Hypothalamus (tissue), 51 donors: ENCODE results near the gene UBXN10.

ENCODE experiments used
- DNase-seq, 51 donors: peaks; one replicate each; lab custom pipeline; 2025; lab: John Stamatoyannopoulos, UW

Gene UBXN10, protein sequence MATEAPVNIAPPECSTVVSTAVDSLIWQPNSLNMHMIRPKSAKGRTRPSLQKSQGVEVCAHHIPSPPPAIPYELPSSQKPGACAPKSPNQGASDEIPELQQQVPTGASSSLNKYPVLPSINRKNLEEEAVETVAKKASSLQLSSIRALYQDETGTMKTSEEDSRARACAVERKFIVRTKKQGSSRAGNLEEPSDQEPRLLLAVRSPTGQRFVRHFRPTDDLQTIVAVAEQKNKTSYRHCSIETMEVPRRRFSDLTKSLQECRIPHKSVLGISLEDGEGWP

DNA sequence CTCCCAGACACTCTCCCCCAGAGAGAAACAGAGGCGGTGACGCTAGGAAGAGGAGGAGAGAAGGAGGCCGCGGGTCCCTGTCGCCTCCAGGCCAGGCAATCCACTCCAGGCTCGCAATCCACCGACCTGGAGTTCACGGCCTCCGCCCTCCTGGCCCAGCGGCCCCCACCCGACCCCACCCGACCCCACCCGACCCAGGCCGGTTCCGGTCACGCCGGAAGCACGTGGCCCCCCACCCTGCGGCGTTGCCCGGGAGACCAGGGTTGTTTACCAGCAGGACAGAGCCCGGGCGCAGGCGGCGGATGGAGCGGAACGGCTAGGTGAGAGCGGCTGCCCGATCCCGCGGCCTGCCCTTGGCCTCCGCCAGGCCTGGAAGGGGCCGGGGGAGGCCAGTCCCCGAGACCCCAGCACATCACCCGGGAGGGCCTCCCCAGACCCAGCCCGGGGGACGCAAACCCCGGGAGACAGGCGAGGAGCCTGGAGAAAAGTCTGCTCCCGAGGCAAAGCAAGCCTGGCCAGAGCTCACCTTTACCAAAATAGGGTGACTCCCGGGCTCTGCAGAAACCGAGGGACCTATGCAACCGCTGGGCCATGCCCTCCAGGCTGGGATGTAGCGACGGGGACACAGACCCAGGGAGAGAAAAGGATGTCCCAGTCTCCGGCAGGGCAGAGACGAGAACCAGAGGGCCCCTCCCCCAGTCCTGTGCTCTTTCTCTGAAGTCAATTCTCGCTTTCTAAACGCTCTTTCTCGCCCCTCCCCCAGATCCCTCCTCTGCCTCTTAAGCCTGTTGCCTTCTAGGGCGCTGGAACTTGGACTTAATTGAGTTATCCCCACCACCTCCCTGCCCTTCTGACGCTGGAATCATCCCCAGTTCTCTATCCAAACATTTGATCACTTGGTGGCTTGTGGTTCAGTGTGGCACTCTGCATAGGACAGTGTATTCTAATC is at the start of gene UBXN10, which contains the start of gene PLA2G2C:
Gene UBXN10, plus strand, starts transcription at position 263 of the 949 bp plus-strand sequence. CDS start 4,466 bp downstream, outside the sequence.
Gene PLA2G2C, minus strand, starts transcription at position 685 of the 949 bp plus-strand sequence. CDS start 9,155 bp downstream, outside the sequence.
- peak in 33 of 51 donors; percentile 16 to 71 (median 44) for DNase-seq

DNA sequence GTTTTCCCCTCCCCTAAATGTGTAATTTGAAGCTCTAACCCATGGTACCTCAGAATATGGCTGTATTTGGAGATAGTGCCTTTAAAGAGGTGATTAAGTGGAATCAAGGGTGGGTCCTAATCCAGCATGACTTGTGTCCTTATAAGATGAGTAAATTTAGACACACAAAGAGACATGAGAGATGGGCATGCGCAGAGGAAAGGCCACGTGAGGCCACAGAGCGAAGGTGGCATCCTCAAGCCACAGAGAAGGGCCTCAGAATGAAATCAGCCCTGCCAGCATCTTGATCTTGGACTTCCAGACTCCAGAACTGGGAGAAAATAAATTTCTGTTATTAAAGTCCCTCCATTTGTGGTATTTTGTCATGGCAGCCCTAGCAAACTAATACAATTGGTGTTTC is 49.6 kb upstream of the UBXN10 start:
- DNase-seq, result no peak

DNA sequence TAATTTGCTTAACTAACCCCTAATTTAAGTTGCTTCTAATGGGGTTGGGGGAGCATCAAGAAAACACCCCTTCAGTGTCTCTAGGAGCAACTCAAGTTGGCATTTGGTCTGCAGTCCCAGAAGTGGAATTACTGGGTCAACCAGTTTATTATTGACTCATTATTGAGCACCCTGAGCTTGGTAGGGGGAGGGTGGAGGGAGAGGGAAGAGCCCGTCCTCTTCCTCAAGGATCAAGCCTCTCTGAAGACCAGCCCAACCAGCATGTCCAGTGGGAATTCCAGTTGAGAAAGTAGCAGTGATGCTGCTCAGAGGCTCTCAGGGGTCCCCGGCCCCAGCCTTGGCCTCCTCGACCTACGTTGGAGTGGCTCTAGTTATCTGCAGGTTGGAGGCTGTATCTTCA is 48.8 kb upstream of the UBXN10 start:
- DNase-seq, result no peak

DNA sequence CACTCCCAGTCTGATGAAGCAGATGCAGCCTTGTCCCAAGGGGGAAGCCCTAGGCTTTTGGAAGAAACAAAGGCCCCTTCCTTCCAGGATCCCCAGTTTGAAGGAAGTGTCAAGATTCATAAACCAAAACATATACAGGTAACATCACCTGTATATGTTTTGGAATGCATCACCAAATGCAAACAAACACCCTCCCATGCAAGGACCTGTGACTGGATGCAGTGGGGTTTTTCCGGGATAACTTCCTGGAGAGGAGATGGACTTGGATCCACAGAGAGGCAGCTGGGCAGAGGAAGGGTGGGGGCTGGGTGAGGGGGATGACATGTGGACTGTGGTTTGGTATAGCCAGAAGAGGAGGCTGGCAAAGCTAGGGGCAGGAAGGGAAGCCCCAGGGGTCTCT is 48.3 kb upstream of the UBXN10 start:
- no peak for DNase-seq

DNA sequence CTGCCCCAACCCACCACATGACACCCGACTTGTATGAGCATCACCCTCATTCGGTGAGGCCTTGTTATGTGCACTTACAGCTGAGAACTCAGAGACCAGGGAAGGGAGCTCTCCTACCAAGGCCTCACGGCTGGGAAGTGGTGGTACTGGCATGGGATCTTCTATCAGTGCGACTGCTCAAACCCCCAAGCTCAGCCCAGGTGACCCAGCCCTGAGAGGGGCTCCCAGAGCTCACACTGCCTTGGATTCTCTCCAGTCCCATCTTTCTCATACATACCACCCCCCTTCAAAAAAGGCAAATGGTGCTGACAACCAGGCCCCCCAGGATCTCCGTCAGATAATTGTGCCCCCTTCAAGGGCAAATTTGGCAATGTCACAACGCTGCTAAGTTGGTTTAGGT is 47.5 kb upstream of the UBXN10 start:
- DNase-seq, result no peak

DNA sequence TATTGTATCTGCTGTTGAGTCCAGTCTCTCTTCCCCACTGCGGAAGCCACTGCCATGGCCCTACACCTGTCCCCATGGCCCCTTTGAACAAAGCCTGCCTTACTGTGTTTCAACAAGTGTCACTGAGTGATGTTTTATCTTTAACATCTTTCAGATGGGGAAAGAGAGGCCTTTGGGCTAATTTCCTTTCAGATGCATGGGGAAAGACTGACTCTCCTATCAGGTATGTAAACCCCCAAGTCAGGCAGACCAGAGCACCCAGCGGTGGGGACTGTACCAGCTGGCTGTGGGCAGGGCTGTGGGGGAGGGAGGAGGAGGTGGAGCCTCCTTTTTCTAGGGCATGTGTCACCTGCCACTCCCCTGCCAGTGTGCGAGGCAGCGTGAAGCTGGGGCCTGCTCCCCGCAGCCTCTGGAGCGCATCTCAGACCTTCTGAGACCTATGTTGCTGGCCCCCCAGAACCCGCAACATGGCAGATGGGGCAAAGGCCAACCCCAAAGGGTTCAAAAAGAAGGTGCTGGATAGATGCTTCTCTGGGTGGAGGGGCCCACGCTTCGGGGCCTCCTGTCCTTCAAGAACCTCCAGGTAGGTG is 46.8 kb upstream of the UBXN10 start, which contains the start of gene PLA2G2F:
Gene PLA2G2F, plus strand, starts transcription at position 363 of the 590 bp plus-strand sequence. Its CDS starts 105 bp downstream, at position 468.
- no peak for DNase-seq

DNA sequence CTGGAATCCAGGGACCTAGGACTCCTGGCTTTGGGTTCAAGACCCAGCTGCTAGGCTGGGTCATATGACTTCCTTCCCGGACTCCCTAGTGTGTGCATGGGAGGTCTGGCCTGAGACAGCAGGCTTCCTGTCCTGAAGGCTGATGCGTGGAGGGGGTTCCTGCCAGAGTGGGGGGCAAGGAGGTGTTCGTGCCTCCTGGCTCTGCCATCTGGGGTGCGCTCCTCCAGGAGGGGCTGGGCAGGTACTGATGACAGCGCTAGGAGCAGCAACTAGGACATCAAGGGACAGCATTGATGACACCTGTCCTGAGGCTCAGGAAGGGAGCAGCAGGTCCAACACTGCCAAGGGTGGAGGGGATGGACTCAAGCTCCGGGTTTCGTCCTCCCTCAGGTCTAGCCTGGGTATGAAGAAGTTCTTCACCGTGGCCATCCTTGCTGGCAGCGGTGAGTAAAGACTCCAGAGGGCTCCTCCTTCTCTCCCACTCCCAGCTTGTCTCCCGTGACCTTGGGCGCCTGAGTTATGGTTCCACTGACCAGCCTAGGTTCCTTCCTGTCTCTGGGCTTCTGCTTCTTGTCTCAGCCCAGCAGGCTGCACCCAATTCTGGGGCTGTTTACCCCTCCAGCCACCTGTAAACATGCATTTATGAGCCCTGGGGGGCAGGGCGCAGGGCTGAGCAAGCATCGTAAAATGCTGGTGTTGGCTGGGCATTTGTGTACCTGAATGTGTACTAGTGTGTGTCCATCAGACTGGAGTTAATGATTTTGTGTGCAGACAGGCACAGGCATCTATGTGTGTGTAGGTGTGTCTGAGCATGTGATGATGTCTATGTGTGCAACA is 45.9 kb upstream of the UBXN10 start:
- DNase-seq, result no peak

DNA sequence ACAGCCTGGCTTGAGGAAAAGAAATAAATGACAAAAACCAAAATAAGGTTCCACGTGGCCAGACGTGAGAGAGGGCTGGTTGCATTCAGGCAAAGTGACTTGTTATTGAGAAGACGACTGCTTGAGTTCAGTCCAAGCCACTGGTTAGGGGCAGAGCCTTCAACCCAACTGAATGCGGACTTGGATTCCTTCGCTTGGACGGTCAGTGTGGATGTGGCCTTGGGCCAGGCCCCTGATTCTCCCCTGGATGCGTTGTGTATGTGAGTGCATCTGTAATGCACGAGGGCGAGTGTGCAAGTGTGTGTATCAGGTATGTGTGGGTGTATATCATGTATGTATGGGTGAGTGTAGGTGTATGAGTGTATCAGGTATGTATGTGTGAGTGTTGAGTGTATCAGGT is 44.9 kb upstream of the UBXN10 start:
- no peak for DNase-seq

DNA sequence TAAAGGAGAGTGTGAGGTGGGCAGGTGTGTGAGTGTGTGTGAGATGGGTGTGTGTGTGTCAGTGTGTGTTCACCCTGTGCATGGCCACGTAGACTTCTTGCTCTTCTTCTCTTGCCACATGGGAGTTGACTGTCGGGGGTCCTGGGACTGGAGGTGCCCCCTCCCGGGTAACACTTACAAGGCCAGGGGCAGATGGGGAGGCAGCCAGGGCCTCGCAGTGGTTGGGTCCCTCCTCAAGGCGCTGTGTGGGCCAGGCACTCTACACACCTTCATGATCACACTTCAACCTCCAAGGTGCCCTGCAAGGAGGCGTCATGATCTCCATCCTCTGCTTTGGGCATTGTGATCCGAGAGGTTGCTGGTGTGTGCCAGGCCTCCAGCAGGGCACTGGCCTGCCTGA is 44.4 kb upstream of the UBXN10 start:
- no peak for DNase-seq

DNA sequence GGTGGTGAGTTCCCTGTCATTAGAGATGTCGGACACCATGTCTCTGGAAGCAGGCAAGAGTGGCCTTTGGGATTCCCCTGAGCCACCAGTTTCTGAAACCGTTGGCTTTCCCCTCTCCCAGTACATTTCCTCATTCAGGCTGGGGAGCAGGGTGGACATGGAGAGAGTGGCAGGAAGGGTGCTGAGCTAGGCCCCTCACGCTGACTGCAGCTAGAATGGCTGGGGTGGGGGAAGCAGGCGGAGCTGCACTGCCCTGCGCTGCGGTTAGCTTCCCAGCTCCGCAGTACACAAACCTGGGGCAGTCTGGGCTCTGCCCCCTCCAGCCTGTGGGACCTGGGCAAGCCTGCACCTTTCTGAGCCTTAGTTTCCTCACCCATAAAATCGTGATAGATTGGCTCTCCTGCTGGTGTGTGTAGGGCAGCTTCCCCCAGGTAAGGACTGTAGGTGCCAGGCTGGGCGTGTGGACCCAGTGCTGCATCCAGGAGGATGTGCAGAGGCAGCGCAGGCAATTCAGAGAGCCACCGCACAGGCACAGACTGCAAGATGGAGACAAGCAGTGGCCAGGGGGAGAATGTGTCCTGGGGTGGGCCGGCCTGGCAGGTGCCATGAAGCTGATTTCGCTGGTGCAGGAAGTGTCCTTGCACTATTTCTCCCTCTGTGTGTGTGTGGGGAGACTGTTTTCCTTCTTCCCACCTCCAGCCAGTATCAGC is 43.7 kb upstream of the UBXN10 start:
- no peak for DNase-seq

DNA sequence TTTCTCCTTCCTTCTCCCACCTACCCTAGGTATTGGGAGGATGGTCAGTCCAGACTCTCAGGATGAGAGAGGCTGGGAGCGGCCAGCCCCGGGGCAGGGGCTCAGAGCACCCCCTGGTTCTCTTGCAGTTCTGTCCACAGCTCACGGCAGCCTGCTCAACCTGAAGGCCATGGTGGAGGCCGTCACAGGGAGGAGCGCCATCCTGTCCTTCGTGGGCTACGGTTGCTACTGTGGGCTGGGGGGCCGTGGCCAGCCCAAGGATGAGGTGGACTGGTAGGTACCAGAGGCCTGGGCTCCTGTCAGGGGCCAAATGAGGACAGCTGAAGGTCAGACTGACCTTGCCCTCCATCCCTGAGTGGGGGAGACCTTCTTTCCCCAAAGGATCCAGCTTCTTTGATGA is 42.6 kb upstream of the UBXN10 start:
- no peak for DNase-seq

DNA sequence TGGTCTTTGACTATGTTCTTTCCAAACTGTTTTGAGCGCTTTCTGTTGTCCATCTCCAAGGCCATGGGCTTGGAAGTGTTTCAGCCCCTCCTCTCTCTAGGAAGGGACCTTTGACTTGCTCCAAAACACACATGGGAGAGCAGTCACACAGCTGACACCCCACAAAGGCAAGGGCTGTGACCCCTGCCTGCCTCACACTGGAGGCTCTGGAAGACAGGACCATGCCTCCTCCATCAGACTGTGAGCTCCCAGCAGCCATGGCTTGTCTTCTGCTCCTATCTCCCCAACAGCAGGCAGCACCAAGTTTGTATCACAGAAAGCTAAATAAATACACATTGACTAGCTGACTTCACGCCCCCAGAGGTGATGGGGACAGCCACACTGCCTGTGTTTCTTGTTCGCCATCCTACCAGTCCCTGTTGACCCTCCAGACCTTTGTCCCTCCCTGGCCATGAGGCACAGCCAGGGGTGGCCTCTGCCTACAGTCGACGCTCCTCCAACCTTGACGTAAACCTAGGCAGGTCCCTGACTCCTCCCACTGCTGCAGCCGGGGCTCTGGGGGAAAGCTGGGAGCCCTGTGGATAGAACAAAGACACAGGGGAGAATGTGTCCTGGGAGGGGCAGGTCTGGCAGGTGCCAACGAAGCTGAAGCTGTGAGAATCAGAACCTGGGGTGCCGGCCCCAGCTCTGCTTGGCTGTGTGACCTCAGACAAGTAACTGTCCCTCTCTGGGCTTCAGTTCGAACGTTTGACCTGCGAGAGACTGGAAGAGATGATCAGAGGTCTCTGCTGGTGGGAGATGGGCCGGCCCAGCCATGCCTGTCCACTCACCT is 41.9 kb upstream of the UBXN10 start:
- DNase-seq, result no peak

DNA sequence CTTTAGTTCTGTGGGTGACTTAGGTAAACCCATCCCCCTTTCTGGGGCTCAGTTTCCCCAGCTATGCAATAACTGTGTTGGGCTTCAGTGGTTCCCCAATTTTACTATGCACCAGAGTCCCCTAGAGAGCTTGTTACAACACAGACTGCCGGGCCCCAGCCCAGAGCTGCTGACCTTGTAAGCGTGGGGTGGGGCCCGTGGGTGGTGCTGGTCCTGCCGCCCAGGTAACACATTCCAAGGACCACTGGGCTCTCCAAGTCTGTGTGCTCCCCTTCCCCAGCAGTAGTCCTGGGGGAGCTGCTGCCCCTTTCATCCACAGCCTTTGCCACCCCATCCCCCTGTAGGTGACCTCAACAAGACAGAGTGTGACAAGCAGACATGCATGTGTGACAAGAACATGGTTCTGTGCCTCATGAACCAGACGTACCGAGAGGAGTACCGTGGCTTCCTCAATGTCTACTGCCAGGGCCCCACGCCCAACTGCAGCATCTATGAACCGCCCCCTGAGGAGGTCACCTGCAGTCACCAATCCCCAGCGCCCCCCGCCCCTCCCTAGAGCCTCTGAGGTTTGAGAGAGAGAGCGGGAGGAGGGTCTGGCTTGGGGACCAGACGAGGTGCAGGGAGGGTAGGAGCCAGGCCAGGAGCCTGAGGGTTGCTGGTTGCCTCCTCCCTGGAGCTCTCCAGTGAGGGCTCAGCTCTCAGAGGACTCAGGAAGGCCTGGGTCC is 37.9 kb upstream of the UBXN10 start:
- DNase-seq, result no peak

DNA sequence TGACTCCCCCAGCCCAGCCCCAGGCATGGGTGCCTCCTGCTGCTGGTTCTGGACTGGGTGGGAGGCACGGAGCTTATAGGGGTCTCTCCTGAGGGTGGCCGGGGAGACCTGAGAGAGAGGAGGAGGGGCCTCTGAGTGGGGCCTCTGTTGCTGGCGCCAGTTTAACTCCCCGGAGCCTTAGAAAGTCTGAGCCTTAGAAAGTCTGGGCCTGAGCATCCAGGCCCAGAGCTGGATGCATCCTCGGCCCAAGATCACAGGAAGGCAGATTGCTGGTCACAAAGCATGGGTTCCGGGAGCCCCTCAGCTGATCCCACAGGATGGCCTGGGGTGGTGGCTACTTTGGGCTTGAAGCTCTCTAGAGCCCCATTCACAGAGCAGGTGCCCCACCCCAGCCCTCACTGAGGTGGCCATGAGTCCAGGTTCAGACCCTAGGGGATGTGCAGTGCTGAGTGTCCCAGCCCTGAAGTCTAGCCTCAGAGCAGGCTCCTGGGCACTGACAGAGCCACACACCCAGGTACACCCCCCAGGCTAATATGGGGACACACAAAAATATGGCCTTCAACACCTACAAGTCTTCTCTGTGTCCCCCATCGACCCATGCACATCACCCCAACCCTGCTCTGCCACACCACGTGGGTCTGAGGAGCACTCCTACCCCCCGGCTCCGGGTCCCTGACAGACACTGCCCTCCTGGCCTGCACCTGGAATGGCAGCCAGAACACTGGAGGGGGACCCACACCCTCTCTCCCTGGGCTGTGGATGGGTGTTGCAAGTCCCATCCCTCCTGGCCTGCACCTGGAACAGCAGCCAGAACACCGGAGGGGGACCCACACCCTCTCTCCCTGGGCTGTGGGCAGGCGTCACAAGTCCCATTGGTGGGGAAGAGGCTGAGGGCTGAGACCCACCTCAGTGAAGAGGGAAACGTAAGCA is 37.1 kb upstream of the UBXN10 start:
- no peak for DNase-seq

DNA sequence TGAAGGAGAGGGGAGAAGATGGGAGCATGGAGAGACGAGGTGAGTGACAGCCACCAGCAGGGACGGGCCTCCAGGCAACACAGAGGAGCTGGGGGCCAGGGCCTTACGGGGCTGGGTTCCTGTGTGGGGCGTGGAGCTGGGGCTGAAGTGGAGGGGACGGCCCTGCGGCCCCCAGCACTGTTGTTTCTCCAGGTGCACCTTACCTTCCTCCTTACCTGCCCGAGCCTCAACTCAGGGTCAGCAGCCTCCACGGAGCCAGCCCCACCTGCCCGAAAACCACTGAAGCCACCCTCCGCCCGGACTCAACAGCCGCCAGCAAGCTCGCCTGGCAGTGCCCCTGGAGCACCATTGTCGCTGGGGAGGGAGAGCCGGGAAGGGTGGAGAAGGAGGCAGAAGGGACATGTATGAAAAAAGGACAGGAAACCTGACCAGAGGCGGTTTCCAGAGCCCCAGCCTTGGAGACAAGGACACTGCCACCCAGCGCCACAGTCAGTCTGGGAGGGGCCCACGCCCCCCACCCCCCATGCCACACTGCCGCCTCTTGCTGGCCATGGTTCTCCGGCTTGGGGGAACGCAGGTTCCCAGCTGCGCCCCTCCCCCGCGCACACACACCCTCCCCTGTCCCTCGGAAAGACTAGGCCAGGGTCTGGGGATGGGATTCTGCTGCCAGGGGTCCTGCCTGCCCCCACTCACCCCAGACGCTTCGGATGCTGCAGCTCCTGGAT is 36.1 kb upstream of the UBXN10 start:
- no peak for DNase-seq

DNA sequence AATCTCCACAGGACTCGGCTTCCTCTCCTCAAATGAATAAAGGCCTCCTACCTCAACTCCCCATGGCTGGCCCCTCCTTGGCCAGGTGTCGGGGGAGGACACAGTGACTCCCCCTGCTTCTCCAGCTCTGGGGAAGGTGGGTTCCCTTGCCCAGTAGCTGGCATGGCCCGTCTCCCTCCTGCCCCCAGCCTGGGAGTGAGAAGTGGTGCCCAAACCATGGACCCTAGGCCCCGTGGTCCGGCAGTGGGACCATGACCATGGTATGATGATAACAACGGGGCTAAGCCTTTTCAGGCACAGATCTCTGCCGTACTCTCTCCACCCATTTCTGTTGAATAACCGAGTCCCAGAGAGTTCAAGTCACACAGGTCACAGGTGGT is 35.6 kb upstream of the UBXN10 start:
- DNase-seq, result no peak
